ENCODE measurements around the gene APOA4. TPM values are rescaled to one million over a fixed set of nuclear protein-coding genes. Genes with fewer than 3 reads are reported as not detected.

Gene APOA4
- total and polyA plus RNA-seq, 2 of the 13 experiments (the other 11 are each of a cell fraction or from before 2014, with no cell fraction given) = 3.8 to 7.2 TPM

- no peak for TF ChIP-seq ZNF687 (CRISPR knock-in tag; IDR thresholded peaks at IDR 0.05)
- no peak for TF ChIP-seq NCOA5 (CRISPR knock-in tag; IDR thresholded peaks at IDR 0.05)
- no peak for TF ChIP-seq NFRKB (IDR thresholded peaks at IDR 0.05)
- TF ChIP-seq LCORL (IDR thresholded peaks at IDR 0.05) = no peak
- no peak for TF ChIP-seq LCORL (CRISPR knock-in tag; IDR thresholded peaks at IDR 0.05)
- no peak for TF ChIP-seq ZBTB1 (CRISPR knock-in tag; IDR thresholded peaks at IDR 0.05; ENCODE audit: borderline replicate concordance)
- no peak for TF ChIP-seq U2AF2 (IDR thresholded peaks at IDR 0.05; ENCODE audit: low read depth, low read length)
- TF ChIP-seq ZBTB37 (CRISPR knock-in tag; IDR thresholded peaks at IDR 0.05) = no peak
- no peak for TF ChIP-seq RELA (CRISPR knock-in tag; IDR thresholded peaks at IDR 0.05)
- no peak for TF ChIP-seq ZNF350 (CRISPR knock-in tag; IDR thresholded peaks at IDR 0.05; ENCODE audit: borderline replicate concordance, low read depth)
- no peak for TF ChIP-seq RAD51 (IDR thresholded peaks at IDR 0.05; ENCODE audit: borderline replicate concordance)
- TF ChIP-seq ZSCAN22 (CRISPR knock-in tag; IDR thresholded peaks at IDR 0.05) = no peak
These were observed 34.8 kb upstream of the APOA4 start (continued) for GRCh38 chr11:116857936-116858335.

Measured in HepG2 (cell line).